Jurkat, Clone E6-1 (cell line): ENCODE measurements around the gene TMEM35A.

ENCODE experiments used
- DNase-seq: peaks from one replicate; pipeline ENCODE4 v3.0.0-alpha.2; 2011; ENCODE audit warnings: low read depth, low spot score
- H3K4me3 ChIP-seq: 2 replicates; pipeline ENCODE4 v1.5.1; 2011; ENCODE audit warnings: mild to moderate bottlenecking, low read length, control low read depth, moderate library complexity

TMEM35A gene

DNA sequence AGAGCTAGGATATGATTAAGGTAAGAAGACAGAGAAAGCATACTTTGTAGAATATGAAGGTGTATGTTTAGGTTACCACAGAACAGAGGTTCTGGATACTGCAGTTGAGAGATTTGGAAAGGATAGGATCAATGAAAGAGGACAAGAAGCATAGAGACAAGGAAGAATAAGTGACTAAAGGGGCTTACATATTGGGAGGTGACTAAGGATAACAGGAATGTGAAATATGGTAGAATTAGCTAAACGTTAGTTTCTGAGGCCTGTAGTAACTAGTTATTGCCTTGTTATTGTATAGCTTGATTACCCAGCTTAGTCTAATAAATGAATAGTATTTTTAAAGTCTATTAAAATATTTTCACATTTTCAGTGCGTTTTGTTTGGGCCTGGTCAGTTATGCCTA lies 57.6 kb downstream of the TMEM35A start:
- DNase-seq: no peak
- no peak overlapping the region for H3K4me3 ChIP-seq
